HG03457 (cell line): ENCODE data around the gene OR4F17.
"Not testable (repeated sequence)": the region's sequence is repeated elsewhere in the genome, so short reads cannot be mapped to it uniquely, and the experiment has no call there.

Source experiments
- ATAC-seq: cut with Tn5 transposase; IDR thresholded peaks from one replicate; pipeline ENCODE4 v1.9.1; 2021; ENCODE audit warnings: moderate number of reproducible peaks; ENCODE audit not compliant: unreplicated experiment

OR4F17 gene, protein sequence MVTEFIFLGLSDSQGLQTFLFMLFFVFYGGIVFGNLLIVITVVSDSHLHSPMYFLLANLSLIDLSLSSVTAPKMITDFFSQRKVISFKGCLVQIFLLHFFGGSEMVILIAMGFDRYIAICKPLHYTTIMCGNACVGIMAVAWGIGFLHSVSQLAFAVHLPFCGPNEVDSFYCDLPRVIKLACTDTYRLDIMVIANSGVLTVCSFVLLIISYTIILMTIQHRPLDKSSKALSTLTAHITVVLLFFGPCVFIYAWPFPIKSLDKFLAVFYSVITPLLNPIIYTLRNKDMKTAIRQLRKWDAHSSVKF

DNA sequence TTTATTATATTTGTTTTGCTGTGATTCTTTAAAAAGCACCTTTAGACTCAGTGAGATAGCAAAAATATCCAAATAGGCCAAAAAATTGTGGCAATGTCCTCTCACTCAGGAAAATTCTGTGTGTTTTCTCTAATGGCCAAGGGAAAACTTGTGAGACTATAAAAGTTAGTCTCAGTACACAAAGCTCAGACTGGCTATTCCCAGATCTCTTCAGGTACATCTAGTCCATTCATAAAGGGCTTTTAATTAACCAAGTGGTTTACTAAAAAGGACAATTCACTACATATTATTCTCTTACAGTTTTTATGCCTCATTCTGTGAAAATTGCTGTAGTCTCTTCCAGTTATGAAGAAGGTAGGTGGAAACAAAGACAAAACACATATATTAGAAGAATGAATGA lies at the start of gene OR4F17:
Gene OR4F17 (plus strand): TSS at position 301 of the 400 bp plus-strand sequence. CDS start 3,575 bp downstream, outside the sequence.
- not testable (repeated sequence) for ATAC-seq

DNA sequence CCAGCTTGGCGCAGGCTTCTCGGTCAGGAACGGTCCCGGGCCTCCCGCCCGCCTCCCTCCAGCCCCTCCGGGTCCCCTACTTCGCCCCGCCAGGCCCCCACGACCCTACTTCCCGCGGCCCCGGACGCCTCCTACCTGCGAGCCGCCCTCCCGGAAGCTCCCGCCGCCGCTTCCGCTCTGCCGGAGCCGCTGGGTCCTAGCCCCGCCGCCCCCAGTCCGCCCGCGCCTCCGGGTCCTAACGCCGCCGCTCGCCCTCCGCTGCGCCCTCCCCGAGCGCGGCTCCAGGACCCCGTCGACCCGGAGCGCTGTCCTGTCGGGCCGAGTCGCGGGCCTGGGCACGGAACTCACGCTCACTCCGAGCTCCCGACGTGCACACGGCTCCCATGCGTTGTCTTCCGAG lies 36.1 kb upstream of the OR4F17 start:
- ATAC-seq = not testable (repeated sequence)

DNA sequence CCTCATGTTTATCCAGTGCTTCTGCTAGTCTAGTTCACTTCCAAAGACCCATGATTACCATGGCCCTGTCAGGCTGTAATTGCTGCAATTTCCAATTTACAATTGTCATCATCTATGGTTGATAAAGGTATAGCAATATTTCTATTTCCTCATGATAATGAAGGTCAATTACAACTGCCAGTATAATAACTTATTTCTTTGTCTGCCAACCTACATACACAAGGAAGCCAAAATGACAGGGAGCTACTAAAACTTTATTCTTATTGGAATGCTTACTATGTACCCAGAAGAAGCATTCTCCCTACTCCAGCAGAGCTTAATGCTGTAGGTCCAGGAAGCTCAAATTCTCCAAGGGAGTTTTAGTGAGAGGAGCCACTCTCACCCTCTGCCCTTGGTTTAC lies 24.0 kb upstream of the OR4F17 start:
- ATAC-seq = not testable (repeated sequence)

DNA sequence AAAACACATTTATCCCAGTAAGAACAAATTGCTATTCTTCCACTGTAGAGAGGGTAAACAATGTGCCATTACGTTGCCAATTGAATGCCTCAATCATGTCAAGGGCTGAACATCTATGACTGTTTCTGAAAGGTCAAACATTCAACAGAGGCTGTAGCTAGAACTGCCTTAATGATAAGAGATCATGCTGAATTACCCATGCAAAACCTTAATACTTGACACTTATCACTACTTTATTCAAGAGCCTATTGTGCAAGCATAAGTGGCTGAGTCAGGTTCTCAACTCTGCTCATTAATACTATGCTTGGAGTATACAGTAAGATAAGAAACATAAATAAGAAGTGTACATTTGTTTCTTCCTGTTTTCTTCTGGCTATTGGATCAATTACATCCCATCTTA lies 23.3 kb upstream of the OR4F17 start:
- not testable (repeated sequence) for ATAC-seq

DNA sequence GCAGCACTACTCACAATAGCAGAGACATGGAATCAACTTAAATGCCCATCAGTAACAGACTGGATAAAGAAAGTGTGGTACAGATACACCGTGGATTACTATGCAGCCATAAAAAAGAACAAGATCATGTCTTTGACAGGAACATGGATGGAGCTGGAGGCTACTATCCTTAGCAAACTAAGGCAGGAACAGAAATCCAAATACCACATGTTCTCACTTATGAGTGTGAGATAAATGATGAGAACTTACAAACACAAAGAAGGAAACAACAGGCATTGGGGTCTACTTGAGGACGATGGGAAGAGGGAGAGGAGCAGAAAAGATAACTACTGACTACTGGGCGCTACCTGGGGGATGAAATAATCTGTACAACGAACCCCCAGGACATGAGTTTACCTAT lies 16.2 kb upstream of the OR4F17 start:
- ATAC-seq = not testable (repeated sequence)

DNA sequence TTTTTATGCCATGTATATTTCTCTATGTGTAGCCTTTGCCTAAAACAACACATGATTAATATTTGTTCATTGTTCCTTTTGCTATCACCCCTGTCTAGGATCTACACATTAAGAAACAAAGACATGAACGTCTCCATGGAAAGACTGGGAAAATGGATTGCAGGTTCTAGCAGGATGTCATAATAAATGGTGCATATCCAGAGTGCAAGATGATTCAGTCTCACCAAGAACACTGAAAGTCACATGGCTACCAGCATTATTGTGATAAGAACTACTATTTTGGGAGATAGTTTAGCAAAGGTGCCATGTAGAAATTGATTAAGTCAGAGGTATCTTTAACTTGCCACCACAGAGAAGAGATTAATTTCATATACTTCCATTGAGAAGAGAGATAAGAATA lies 12.1 kb upstream of the OR4F17 start:
- ATAC-seq = not testable (repeated sequence)

DNA sequence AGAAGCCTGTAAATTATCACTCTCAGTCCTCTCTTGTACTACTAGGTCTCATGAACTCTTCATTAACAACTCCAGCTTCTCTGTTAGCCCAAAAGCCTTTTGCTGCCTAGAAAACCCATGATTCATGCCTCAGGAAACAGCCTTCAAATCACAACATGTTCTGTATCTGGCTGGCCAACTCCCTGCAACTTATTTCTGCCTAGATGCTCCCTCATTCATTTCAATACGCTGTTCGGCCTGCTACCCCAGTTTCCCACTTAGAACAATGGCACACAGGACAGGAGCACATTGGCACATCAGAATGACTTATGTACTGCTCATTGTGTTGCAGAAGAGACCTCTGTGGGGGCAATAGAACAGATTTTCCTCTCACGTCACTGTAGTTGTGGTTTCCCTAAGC lies 9.3 kb upstream of the OR4F17 start:
- not testable (repeated sequence) for ATAC-seq

DNA sequence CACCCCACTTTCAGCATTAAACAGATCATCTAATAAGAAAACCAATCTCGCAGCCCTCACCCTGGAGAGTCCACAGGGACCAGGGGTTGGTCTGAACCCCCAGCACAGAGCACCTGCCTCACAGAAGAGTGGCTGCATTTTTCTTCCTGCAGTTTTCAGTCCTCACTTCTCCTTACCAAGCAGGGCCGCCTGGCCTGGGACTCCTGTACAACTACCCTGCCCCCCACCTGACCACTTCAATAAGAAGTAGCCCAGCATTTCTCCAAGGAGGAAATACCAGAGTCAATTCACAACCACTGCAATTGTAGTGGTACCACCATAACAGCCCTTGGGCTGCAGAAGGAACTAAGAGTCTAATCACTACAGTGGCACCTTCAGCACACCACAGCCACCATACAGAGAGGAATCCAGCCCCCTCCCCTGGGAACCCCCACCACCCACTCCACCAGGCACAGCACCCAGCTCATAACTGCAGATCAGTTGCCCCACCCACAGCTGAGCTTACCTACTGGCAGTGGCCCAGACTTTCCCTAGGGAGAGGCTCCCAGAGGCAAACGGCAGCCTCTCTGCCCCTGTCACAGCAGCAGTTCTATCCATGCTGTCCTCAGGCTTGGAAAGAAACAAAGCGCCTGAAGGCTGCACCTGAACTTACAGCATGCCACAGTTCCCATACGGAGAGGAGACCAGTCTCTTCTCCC lies 13.7 kb downstream of the OR4F17 start:
- ATAC-seq = not testable (repeated sequence)
